Uterus (tissue), 4 donors: Measurements from ENCODE around the gene PHF3. TPM values are rescaled to one million over a fixed set of nuclear protein-coding genes. Genes with fewer than 3 reads are reported as not detected.

Source experiments
- DNase-seq, 2 donors: peaks; one replicate each; pipeline ENCODE4 v3.0.0-alpha.2; 2019 to 2020
- H3K27ac ChIP-seq, 2 donors: fragments of 200-600 bp; sonication (generic); 1 replicate in 1 of 2; 2 replicates in 1 of 2; pipeline ENCODE4 v1.5.1; 2016 to 2018
- H3K27me3 ChIP-seq, 2 donors: fragments of 200-600 bp; sonication (generic); one replicate each; pipeline ENCODE4 v1.5.1; 2018 to 2019; ENCODE audit warnings: control low read depth in 1 of 2
- H3K36me3 ChIP-seq, 2 donors: fragments of 200-600 bp; sonication (generic); one replicate each; pipeline ENCODE4 v1.5.1; 2019; ENCODE audit warnings: control low read depth in 1 of 2
- H3K4me1 ChIP-seq, 2 donors: fragments of 200-600 bp; sonication (generic); one replicate each; pipeline ENCODE4 v1.5.1; 2018 to 2019; ENCODE audit warnings: control low read depth in 1 of 2
- H3K4me3 ChIP-seq, 2 donors: fragments of 200-600 bp; sonication (generic); 1 replicate in 1 of 2; 2 replicates in 1 of 2; pipeline ENCODE4 v1.5.1; 2018 to 2019; ENCODE audit warnings: mild to moderate bottlenecking in 1 of 2
- H3K9me3 ChIP-seq, 2 donors: fragments of 200-600 bp; sonication (generic); one replicate each; pipeline ENCODE4 v1.5.1; 2019; ENCODE audit warnings: control low read depth in 1 of 2
- CTCF ChIP-seq, 4 experiments: fragments of 200-600 bp in 2 of 4; fragments of 450-650 bp in 2 of 4; sonication (generic) in 2 of 4; IDR thresholded peaks; one replicate each; pipeline ENCODE4 v1.5.1; 2016 to 2019; ENCODE audit warnings: antibody characterized with exemption in 4 of 4, mild to moderate bottlenecking in 2 of 4, moderate library complexity in 1 of 4
- POLR2A ChIP-seq, 2 donors: fragments of 450-650 bp; IDR thresholded peaks; one replicate each; pipeline ENCODE4 v1.6.1; 2016; ENCODE audit warnings: antibody characterized with exemption in 2 of 2, mild to moderate bottlenecking in 1 of 2, moderate library complexity in 1 of 2
- intact Hi-C: fragments of 100-400 bp; cut with DNase I; formaldehyde crosslinking; loops from one replicate; pipeline ENCODE4 v1.15.1; 2023; ENCODE audit warnings: low total_unique reads
- small RNA-seq: library from RNA; depleted of rRNA; stranded (forward); fragments of <200 nt; gene quantifications from one replicate; pipeline ENCODE3, GENCODE V24; 2016
- total RNA-seq, 4 donors: library from RNA; depleted of rRNA in 3 of 4; stranded (reverse); fragments of >200 nt in 3 of 4; gene quantifications; one replicate each; pipeline versions ENCODE4 v1.1.0 to v1.2.4, GENCODE V29; 2014 to 2023
- donor health status: DM: yes; HTN: yes; CAD: no.

PHF3 gene
- total RNA-seq, 4 donors from 2014 or later, result 65.8 to 144 (median 117) TPM

GRCh38 chr6:63764318-63764916, 128.8 kb downstream of the PHF3 start:
- no peaks in the 10 kb centered on the region for H3K27me3 ChIP-seq
- H3K27ac ChIP-seq, result no peak overlapping the region
- H3K4me3 ChIP-seq, result no peak overlapping the region
- no peaks in the 10 kb centered on the region for H3K4me1 ChIP-seq
- DNase-seq, result no peak
- TF ChIP-seq CTCF (IDR thresholded peaks at IDR 0.05), result peak in 3 of 4 experiments; percentile 48 to 78 (median 51)
- TF ChIP-seq POLR2A (IDR thresholded peaks at IDR 0.05), result no peak
- no peaks in the 10 kb centered on the region for H3K9me3 ChIP-seq
- intact Hi-C loops, result loop anchor here (5.0 kb wide), 1 partner anchor 162 kb away; no protein-coding TSS in a partner anchor
- H3K36me3 ChIP-seq, result no peaks in the 10 kb centered on the region

Small RNA genes lying within 50 kb of the gene (small RNA-seq; reads per million reads assigned to genes)
- not detected for gene AL513043.1

Other genes with a start within 250 kb of the PHF3 start
- gene PTP4A1, start 63.3 kb upstream of the PHF3 start, total RNA-seq, result 10 to 100 TPM; 19.0 to 35.3 (median 25.8) TPM